ENCODE data around the gene SLC24A5. TPM values are rescaled to one million over a fixed set of nuclear protein-coding genes. Genes with fewer than 3 reads are reported as not detected.

SLC24A5 gene
- total RNA-seq = not detected
- polyA plus RNA-seq = not detected
- long read RNA-seq, donor 1 = 0 reads
- long read RNA-seq, donor 2 = 0 reads

DNA sequence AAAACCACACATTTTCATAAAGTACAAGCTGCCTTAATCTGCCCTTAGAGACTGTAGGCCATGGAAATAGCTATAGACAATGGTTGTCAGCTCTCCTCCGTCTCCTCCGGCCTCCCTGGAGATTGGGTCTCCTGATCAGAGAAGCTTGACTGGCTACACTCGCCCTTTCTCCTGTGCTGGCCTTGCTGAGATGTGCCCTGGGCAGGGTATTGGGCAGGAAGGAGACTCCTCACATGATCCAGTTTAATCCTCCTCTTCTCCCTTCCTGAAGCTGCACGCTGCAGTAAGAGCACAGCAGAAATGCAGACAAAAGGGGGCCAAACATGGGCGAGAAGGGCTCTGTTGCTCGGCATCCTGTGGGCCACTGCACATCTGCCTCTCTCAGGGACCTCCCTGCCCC lies at the start of gene SLC24A5:
Gene SLC24A5, plus strand, starts transcription at position 246 of the 400 bp plus-strand sequence. Its CDS starts 55 bp downstream, at position 301.
- H3K9me3 ChIP-seq = no peaks in the 10 kb centered on the region
- H3K27me3 ChIP-seq (ENCODE audit: insufficient read depth in 3 of 3, low read length in 2 of 3) = no peaks in the 10 kb centered on the region
- no peaks in the 10 kb centered on the region for H3K4me1 ChIP-seq
- WGBS, 3 donors = 63 to 66% (median 63%) methylated on average over 6 of the region's 6 CpGs
- ATAC-seq (no peak), DNase-seq (no peak)
- H3K27ac ChIP-seq = no peak within 1 kb of the TSS
- H3K36me3 ChIP-seq (ENCODE audit: insufficient read depth in 1 of 2, low read depth in 1 of 2) = no peaks in the 10 kb centered on the region
- intact Hi-C loops (cut with DNase I) = no loop called here
- no peak within 1 kb of the TSS for H3K4me3 ChIP-seq
- TF ChIP-seq, protein P1, sequence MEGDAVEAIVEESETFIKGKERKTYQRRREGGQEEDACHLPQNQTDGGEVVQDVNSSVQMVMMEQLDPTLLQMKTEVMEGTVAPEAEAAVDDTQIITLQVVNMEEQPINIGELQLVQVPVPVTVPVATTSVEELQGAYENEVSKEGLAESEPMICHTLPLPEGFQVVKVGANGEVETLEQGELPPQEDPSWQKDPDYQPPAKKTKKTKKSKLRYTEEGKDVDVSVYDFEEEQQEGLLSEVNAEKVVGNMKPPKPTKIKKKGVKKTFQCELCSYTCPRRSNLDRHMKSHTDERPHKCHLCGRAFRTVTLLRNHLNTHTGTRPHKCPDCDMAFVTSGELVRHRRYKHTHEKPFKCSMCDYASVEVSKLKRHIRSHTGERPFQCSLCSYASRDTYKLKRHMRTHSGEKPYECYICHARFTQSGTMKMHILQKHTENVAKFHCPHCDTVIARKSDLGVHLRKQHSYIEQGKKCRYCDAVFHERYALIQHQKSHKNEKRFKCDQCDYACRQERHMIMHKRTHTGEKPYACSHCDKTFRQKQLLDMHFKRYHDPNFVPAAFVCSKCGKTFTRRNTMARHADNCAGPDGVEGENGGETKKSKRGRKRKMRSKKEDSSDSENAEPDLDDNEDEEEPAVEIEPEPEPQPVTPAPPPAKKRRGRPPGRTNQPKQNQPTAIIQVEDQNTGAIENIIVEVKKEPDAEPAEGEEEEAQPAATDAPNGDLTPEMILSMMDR (IDR thresholded peaks at IDR 0.05) = no peak

- intact Hi-C loops (cut with DNase I) = no loop called here
- H3K9me3 ChIP-seq = no peaks in the 10 kb centered on the region
Observed at GRCh38 chr15:48072941-48073340, 47.8 kb upstream of the SLC24A5 start.

GRCh38 chr15:48073881-48074280 lies 46.9 kb upstream of the SLC24A5 start:
- DNase-seq = no peak
- Histone ChIP-seq H3K27ac (no peak overlapping the region), H3K4me3 (no peak overlapping the region), H3K4me1 (no peaks in the 10 kb centered on the region), H3K9me3 (no peaks in the 10 kb centered on the region), H3K27me3 (ENCODE audit: insufficient read depth in 3 of 3, low read length in 2 of 3) (peaks cover 0 to 2% (median 0%) of the 10 kb centered on the region in 3 donors), H3K36me3 (ENCODE audit: insufficient read depth in 1 of 2, low read depth in 1 of 2) (no peaks in the 10 kb centered on the region)
- intact Hi-C loops (cut with DNase I) = no loop called here
- ATAC-seq = no peak
- TF ChIP-seq, protein P1 (IDR thresholded peaks at IDR 0.05) = no peak
- WGBS, 3 donors = 64 to 67% (median 65%) methylated on average over 4 of the region's 4 CpGs

More at GRCh38 chr15:48072941-48073340, 47.8 kb upstream of the SLC24A5 start:
- DNase-seq (no peak), ATAC-seq (no peak)
- Histone ChIP-seq H3K27me3 (ENCODE audit: insufficient read depth in 3 of 3, low read length in 2 of 3) (peaks cover 0 to 2% (median 0%) of the 10 kb centered on the region in 3 donors), H3K27ac (no peak overlapping the region), H3K4me1 (no peaks in the 10 kb centered on the region), H3K4me3 (no peak overlapping the region), H3K36me3 (ENCODE audit: insufficient read depth in 1 of 2, low read depth in 1 of 2) (no peaks in the 10 kb centered on the region)
- WGBS, 3 donors = 75 to 82% (median 81%) methylated on average over 6 of the region's 6 CpGs
- TF ChIP-seq, protein P1 (IDR thresholded peaks at IDR 0.05) = no peak

DNA sequence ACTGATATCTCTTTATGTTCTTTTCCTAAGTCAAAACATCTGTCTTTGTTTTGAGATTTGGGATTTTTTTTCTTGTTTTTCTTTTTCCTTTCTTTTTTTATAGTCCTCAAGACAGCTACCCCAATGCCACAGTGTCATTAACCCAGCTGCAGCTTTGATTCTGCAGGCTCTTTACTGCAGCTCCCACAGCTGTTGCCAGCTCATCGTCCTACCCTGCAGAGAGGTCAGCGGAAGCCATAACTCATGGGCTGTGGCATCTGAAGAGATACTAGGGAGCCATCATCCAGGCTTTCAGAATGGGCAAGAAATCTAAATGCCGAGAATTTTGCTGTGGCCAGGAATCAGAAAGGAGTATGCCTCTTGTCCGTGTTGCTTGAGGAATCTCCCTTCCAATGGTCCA lies 44.3 kb upstream of the SLC24A5 start:
- WGBS, 3 donors = 26 to 50% (median 39%) methylated on average over 4 of the region's 4 CpGs
- H3K27me3 ChIP-seq (ENCODE audit: insufficient read depth in 3 of 3, low read length in 2 of 3) = peaks cover 0 to 2% (median 0%) of the 10 kb centered on the region in 3 donors
- no peak for ATAC-seq

More for the DNA sequence above, 44.3 kb upstream of the SLC24A5 start:
- intact Hi-C loops (cut with DNase I) = no loop called here
- Histone ChIP-seq H3K4me3 (no peak overlapping the region), H3K4me1 (no peaks in the 10 kb centered on the region), H3K36me3 (ENCODE audit: insufficient read depth in 1 of 2, low read depth in 1 of 2) (no peaks in the 10 kb centered on the region), H3K27ac (no peak overlapping the region), H3K9me3 (no peaks in the 10 kb centered on the region)
- TF ChIP-seq, protein P1 (IDR thresholded peaks at IDR 0.05) = no peak
- DNase-seq = no peak
